HepG2 (cell line): ENCODE results near the gene MTCL1. TPM values are rescaled to one million over a fixed set of nuclear protein-coding genes. Genes with fewer than 3 reads are reported as not detected.

Experiments used
- ATAC-seq: fragments of 200-7000 bp; cut with Tn5 transposase; 3 replicates; pipeline ENCODE4 v1.9.1; 2020; ENCODE audit warnings: mild to moderate bottlenecking, moderate library complexity
- BruUV-seq: library from RNA; stranded (reverse); fragments of 400-500 nt; replicated peaks from 2 replicates; lab custom pipeline; 2021; lab: Mats Ljungman, UMichigan
- CTCF ChIA-PET: fragments of 300-600 bp; formaldehyde crosslinking; extraction: SDS; loops from one replicate; lab custom pipeline; 2021; ENCODE audit warnings: low total read pairs, inconsistent platforms, low intra/inter-chr PET ratio; lab: Yijun Ruan, JAX
- POLR2A ChIA-PET: fragments of 350-600 bp; sonication (Branson Sonifier 250); formaldehyde crosslinking; loops from one replicate; lab custom pipeline; 2020; ENCODE audit warnings: antibody characterized with exemption, inconsistent platforms; lab: Yijun Ruan, JAX
- DNase-seq: peaks from one replicate; pipeline ENCODE4 v3.0.0-alpha.2; 2015; ENCODE audit warnings: low spot score
- FAIRE-seq: peaks from 3 replicates; lab custom pipeline; 2011; peaks lifted over from hg19 to GRCh38; lab: Jason Lieb, UNC
- H2AFZ ChIP-seq: one replicate; pipeline ENCODE4 v1.6.1; 2011; ENCODE audit warnings: low read length, inconsistent platforms
- H3K27ac ChIP-seq: fragments of 300-600 bp; 3 replicates; pipeline ENCODE4 v1.8.0; 2011; ENCODE audit warnings: mixed run types, mild to moderate bottlenecking, mixed read lengths, low read length, inconsistent platforms; ENCODE audit not compliant: insufficient read depth; ENCODE audit errors: extremely low read length
- H3K27me3 ChIP-seq, 2 experiments: fragments of 200-600 bp in 1 of 2; 2 replicates in 1 of 2; 3 replicates in 1 of 2; pipeline versions ENCODE4 v1.6.0 to v1.8.0; 2011; ENCODE audit warnings: low read length in 2 of 2, mild to moderate bottlenecking in 2 of 2, moderate library complexity in 2 of 2, inconsistent platforms in 1 of 2; ENCODE audit not compliant: insufficient read depth in 2 of 2, control insufficient read depth in 1 of 2
- H3K36me3 ChIP-seq, 2 experiments: fragments of 200-600 bp in 1 of 2; replicated peaks in 1 of 2; 2 replicates in 1 of 2; 3 replicates in 1 of 2; pipeline versions ENCODE4 v1.5.1 to v1.8.0; 2011; ENCODE audit warnings: low read length in 2 of 2, inconsistent platforms in 1 of 2; ENCODE audit not compliant: insufficient read depth in 2 of 2, control insufficient read depth in 1 of 2
- H3K4me1 ChIP-seq: 2 replicates; pipeline ENCODE4 v1.5.1; 2012; ENCODE audit warnings: low read length, inconsistent platforms; ENCODE audit not compliant: insufficient read depth
- H3K4me2 ChIP-seq: 2 replicates; pipeline ENCODE4 v1.6.0; 2011; ENCODE audit warnings: low read depth, low read length, inconsistent platforms
- H3K4me3 ChIP-seq, 3 experiments: fragments of 200-600 bp in 1 of 3; sonication (generic), shearing (Covaris generic) in 1 of 3; replicated peaks in 1 of 3; 2 replicates each; pipeline ENCODE4 v1.5.1; 2011 to 2016; ENCODE audit warnings: low read length in 3 of 3, inconsistent platforms in 2 of 3, low read depth in 2 of 3, mild to moderate bottlenecking in 2 of 3, control low read depth in 1 of 3, mixed read lengths in 1 of 3; ENCODE audit not compliant: insufficient read depth in 1 of 3
- H3K79me2 ChIP-seq: one replicate; pipeline ENCODE4 v1.6.1; 2011; ENCODE audit warnings: low read length, inconsistent platforms; ENCODE audit not compliant: insufficient read depth
- H3K9ac ChIP-seq: 2 replicates; pipeline ENCODE4 v1.6.0; 2011; ENCODE audit warnings: mild to moderate bottlenecking, low read depth, low read length, inconsistent platforms; ENCODE audit not compliant: insufficient read depth
- H3K9me3 ChIP-seq: 2 replicates; pipeline ENCODE4 v1.5.1; 2012; ENCODE audit warnings: mild to moderate bottlenecking, low read length
- H4K20me1 ChIP-seq: 2 replicates; pipeline ENCODE4 v1.6.0; 2011; ENCODE audit warnings: inconsistent platforms, mild to moderate bottlenecking, low read length, moderate library complexity; ENCODE audit not compliant: insufficient read depth
- ARID2 ChIP-seq: sonication (generic); formaldehyde crosslinking; IDR thresholded peaks from 2 replicates; pipeline ENCODE4 v1.8.1; 2022; ENCODE audit warnings: mild to moderate bottlenecking, missing genetic modification reagents, borderline replicate concordance
- ATM ChIP-seq: fragments of 450-650 bp; IDR thresholded peaks from 2 replicates; pipeline ENCODE4 v1.7.1; 2017; ENCODE audit warnings: mild to moderate bottlenecking, borderline replicate concordance
- FOXO4 ChIP-seq: sonication (generic); formaldehyde crosslinking; conservative IDR thresholded peaks from 2 replicates; pipeline ENCODE4 v1.8.1; 2023; ENCODE audit warnings: missing genetic modification reagents
- FUBP1 ChIP-seq: sonication (generic); formaldehyde crosslinking; IDR thresholded peaks from 2 replicates; pipeline ENCODE4 v1.5.1; 2020; ENCODE audit warnings: missing genetic modification reagents, mild to moderate bottlenecking, borderline replicate concordance
- NFIB ChIP-seq: sonication (generic); formaldehyde crosslinking; IDR thresholded peaks from 2 replicates; pipeline ENCODE4 v1.9.0; 2021; ENCODE audit warnings: missing genetic modification reagents, mild to moderate bottlenecking, borderline replicate concordance
- NRL ChIP-seq: sonication (generic); formaldehyde crosslinking; IDR thresholded peaks from 2 replicates; pipeline ENCODE4 v1.5.0; 2020; ENCODE audit warnings: missing genetic modification reagents, mild to moderate bottlenecking, moderate library complexity, borderline replicate concordance
- YY1 ChIP-seq: IDR thresholded peaks from 2 replicates; pipeline ENCODE4 v1.6.1; 2011; ENCODE audit warnings: low read length, low read depth, moderate library complexity, mild to moderate bottlenecking; ENCODE audit not compliant: insufficient read depth, insufficient replicate concordance
- ZBTB43 ChIP-seq: sonication (generic); formaldehyde crosslinking; conservative IDR thresholded peaks from 2 replicates; pipeline ENCODE4 v1.4.0; 2020; ENCODE audit warnings: missing genetic modification reagents
- ZBTB7B ChIP-seq: sonication (generic); formaldehyde crosslinking; IDR thresholded peaks from 2 replicates; pipeline ENCODE4 v1.4.0; 2020; ENCODE audit warnings: missing genetic modification reagents
- ZNF24 ChIP-seq: fragments of 450-650 bp; IDR thresholded peaks from 2 replicates; pipeline ENCODE4 v1.6.1; 2017; ENCODE audit warnings: antibody characterized with exemption, mild to moderate bottlenecking
- ZNF329 ChIP-seq: sonication (generic); formaldehyde crosslinking; IDR thresholded peaks from 2 replicates; pipeline ENCODE4 v1.9.0; 2021; ENCODE audit warnings: low read depth, mild to moderate bottlenecking, missing genetic modification reagents
- ZNF552 ChIP-seq: sonication (generic); formaldehyde crosslinking; IDR thresholded peaks from 2 replicates; pipeline ENCODE4 v1.9.0; 2022; ENCODE audit warnings: missing genetic modification reagents, mild to moderate bottlenecking, borderline replicate concordance
- ZNF879 ChIP-seq: sonication (generic); formaldehyde crosslinking; IDR thresholded peaks from 2 replicates; pipeline ENCODE4 v1.8.1; 2023; ENCODE audit warnings: missing genetic modification reagents
- WGBS: methylation state at CpG from one replicate; pipeline ENCODE4 v1.1.6; 2017; ENCODE audit warnings: low lambda C conversion rate; 5-methylcytosine and 5-hydroxymethylcytosine counted together
- in situ Hi-C: cut with HindIII; loops from 2 replicates; pipeline ENCODE4 v1.10.0; 2017; ENCODE audit warnings: low pct_unique_long_range_greater_than_20kb; ENCODE audit not compliant: extremely low pct_ligation_motif_present
- intact Hi-C: fragments of 100-400 bp; cut with micrococcal nuclease; formaldehyde crosslinking; loops from one replicate; pipeline ENCODE4 v1.10.0; 2022; ENCODE audit not compliant: unreplicated experiment
- polyA plus RNA-seq, 8 experiments: library from polyadenylated mRNA; depleted of rRNA in 3 of 8; stranded (reverse) in 7 of 8; unstranded in 1 of 8; fragments of >200 nt; fragmentation: Illumina TruSeq in 4 of 8; extraction: Trizol in 4 of 8; gene quantifications; 2 replicates each; pipeline versions ENCODE4 v1.2.1 to v1.2.3, GENCODE V29; 2011 to 2016; ENCODE audit warnings: low read depth in 4 of 8, missing spikeins in 1 of 8, mixed read lengths in 1 of 8; ENCODE audit not compliant: insufficient read depth in 1 of 8
- total RNA-seq, 5 experiments: library from RNA; depleted of rRNA; stranded (reverse); fragments of >200 nt; fragmentation: Illumina TruSeq; extraction: Trizol; gene quantifications; 2 replicates each; pipeline ENCODE4 v1.2.3, GENCODE V29; 2016; ENCODE audit warnings: low read depth in 1 of 5

MTCL1 gene
- total and polyA plus RNA-seq, 2 of the 13 experiments (the other 11 are each of a cell fraction or from before 2014, with no cell fraction given): 3.1 to 3.2 TPM

GRCh38 chr18:8778386-8778785, 73.0 kb downstream of the MTCL1 start:
- ChIA-PET CTCF (no interaction called here), POLR2A (no interaction called here)
- Histone ChIP-seq H3K4me3 (no peak overlapping the region), H4K20me1 (no peaks in the 10 kb centered on the region), H3K79me2 (no peaks in the 10 kb centered on the region), H3K9ac (no peak overlapping the region), H3K27ac (no peak overlapping the region), H3K4me2 (no peak overlapping the region), H2AFZ (no peak overlapping the region), H3K27me3 (no peaks in the 10 kb centered on the region), H3K4me1 (peaks cover 16% of the 10 kb centered on the region)
- in situ Hi-C loops (no loop called here), intact Hi-C loops (no loop called here)
- no TSS peak for BruUV-seq
- DNase-seq: no peak
- 74% methylated on average over 3 of the region's 3 CpGs for WGBS
- no peak for ATAC-seq
- no peak for FAIRE-seq
- TF ChIP-seq ZNF24 (no peak), ZBTB7B (no peak), FOXO4 (CRISPR knock-in tag) (no peak), YY1 (no peak), ZNF879 (CRISPR knock-in tag) (no peak), ATM (no peak), FUBP1 (CRISPR knock-in tag) (no peak), ZNF329 (CRISPR knock-in tag) (no peak), ARID2 (no peak), NFIB (CRISPR knock-in tag) (no peak), ZNF552 (CRISPR knock-in tag) (no peak), ZBTB43 (CRISPR knock-in tag) (no peak), NRL (CRISPR knock-in tag) (no peak)
- TF ChIP-seq, all 625 proteins: peak for 0
- H3K9me3 ChIP-seq: no peaks in the 10 kb centered on the region
- H3K36me3 ChIP-seq: no peaks in the 10 kb centered on the region
